ENCODE data around the gene SORBS1.
A peak's percentile ranks its signal among the peaks of the same experiment; 100 is the strongest.
"Not testable (repeated sequence)": the region's sequence is repeated elsewhere in the genome, so short reads cannot be mapped to it uniquely, and the experiment has no call there.

The SORBS1 gene

GRCh38 chr10:95377950-95378349 is 183.2 kb downstream of the SORBS1 start:
- DNase-seq, result no peak

GRCh38 chr10:95375418-95375817 is 185.8 kb downstream of the SORBS1 start:
- DNase-seq, result no peak

GRCh38 chr10:95374597-95375209 is 186.5 kb downstream of the SORBS1 start:
- peak; percentile 89 for DNase-seq

DNA sequence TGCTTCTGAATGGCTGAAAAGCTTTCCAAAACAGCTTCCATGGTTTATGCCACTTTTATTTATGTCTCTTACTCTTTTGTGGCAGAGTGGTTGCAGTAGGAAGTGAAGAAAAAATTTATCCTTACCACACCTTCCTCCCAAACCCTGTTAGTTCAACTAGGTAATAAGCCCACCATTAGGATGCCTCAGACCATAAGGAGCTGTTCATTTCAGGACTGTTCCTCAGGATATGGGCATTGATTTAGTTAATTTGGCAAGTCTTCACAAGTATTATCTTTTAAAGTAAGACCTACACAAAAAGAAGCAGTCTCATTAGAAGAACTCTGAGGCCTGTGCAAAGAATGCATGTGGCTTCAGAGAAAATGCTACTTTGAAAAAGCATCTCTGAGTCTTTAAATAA is 187.5 kb downstream of the SORBS1 start:
- no peak for DNase-seq

DNA sequence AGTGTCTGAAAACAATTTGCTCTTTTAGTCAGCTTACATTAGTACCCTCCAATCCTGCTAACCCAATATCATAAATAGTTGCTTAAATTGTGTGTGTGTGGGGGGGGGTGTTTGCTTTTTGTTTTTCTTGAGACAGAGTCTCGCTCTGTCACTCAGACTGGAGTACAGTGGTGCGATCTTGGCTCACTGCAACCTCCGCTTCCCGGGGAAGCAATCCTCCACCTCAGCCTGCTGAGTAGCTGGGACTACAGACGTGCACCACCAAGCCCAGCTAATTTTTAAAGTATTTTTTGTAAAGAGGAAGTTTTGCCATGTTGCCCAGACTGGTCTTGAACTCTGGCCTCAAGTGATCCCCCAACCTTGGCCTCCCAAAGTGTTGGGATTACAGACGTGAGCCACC is 196.8 kb downstream of the SORBS1 start:
- no peak for DNase-seq

GRCh38 chr10:95363303-95363912 is 197.8 kb downstream of the SORBS1 start:
- DNase-seq, result peak; percentile 78

- peak; percentile 56 for DNase-seq
Measured at GRCh38 chr10:95360122-95360714, 201.0 kb downstream of the SORBS1 start.

GRCh38 chr10:95359466-95359865 is 201.7 kb downstream of the SORBS1 start:
- no peak for DNase-seq

DNA sequence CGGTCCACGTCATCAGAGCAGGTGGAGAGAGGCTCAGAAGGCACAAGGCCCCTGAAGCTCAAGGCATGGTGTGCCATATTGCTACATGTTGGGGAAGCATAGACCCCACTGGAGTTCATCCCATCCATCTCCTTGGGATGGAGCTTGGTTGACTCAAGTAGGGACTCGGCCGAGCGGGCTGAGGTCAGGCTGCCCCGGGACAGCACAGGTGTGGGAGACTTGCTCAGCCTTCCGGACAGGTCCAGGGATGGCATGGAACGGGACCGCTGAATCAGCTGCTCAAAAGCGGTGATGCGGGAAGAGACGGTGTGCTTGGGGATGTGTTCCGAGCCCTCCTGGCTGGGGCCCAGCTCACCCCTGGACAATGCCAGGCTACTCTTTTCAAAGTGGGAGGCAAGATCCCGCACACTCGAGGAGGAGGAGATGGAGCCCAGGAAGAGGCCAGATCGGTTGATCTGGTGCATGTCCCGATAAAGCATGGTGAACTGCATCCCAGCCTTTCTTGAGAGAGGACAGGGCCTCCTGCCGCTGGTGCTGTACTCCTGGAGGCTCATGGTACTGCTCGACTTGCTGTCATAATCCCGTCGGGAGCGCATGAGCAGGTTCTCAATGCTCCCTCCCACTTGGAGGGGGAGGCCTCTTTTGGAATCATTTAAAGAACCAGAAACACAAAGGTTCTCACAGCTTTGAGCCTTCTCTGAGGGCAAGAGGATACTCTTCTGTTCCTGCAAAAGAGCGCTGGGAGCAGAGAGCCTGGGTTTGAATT is 204.8 kb downstream of the SORBS1 start:
- no peak for DNase-seq

GRCh38 chr10:95355301-95355700 is 205.9 kb downstream of the SORBS1 start:
- DNase-seq, result no peak

DNA sequence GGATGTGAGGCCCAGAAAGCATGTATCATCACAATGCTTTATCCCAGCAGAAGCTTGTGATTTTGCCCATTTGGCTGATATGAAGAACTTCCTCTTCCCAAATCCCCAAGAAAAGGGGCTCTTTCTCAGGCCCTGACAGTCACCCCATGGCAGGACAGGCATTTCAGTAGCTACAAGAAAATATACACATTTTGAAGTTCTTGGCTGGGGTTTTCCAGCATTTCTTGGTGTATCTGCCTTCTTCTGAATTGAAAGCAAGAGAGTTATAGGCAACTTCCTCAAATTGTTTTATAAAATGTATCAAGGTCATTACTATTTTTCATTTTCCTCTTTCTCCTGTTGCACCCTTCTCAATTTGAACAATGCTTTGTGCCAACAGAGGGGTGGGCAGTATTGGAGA is 207.1 kb downstream of the SORBS1 start:
- no peak for DNase-seq

- DNase-seq, result no peak
Measured at GRCh38 chr10:95353123-95353522, 208.0 kb downstream of the SORBS1 start.

- no peak for DNase-seq
Measured at GRCh38 chr10:95352684-95353083, 208.5 kb downstream of the SORBS1 start.

DNA sequence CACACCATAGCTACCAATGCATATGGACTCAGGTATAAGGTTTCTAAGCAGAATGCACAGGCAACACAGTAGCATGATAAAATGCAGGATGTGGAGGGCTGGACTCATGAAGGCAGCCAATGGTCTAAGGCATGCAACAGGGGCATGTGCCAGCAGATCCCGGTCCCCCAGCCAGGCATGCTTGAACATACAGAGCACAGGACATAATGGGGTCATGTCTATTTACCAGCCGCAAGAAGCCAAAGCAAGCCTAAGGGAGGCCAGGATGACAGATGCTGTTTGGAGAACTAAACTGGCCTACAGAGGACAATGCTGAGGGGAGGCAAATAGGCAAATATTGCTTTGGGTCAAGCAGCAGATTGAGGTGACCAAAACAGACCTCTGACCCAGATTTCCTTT is 210.3 kb downstream of the SORBS1 start:
- DNase-seq, result no peak

- DNase-seq, result no peak
Measured at GRCh38 chr10:95350219-95350829, 210.8 kb downstream of the SORBS1 start.

- DNase-seq, result not testable (repeated sequence)
Measured at GRCh38 chr10:95347402-95347766, 213.8 kb downstream of the SORBS1 start.

DNA sequence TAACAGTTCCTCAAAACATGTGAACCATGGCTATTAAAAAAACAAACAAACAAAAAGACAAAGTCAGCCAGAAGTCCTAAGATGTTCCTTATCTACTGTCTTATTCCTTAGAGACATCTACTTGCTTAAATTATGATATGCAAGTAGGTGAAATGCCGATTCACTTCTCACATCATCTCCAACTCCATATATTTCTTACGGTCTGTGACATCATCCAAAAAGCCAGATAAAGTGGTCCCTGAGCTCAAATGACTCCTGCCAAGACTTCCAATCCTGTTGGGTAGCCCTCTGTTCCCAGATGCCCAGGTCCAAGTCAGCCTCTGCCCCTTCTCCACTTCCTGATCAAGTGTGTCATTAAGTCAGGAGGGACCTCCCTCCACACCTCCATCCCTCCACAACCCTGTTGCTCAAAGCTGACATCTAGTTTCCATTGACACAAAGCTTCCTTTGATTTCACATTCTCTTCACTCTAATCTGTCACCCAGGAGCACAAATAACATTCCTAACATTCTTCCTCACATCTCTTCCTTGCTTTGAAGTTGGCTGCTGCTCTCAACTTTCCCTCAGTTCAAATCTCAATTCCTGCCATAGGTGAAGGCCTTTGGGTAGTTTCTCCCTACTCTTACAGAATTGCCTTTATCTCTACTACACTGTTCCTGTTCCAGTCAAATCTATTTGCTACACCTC is 214.3 kb downstream of the SORBS1 start:
- no peak for DNase-seq

DNA sequence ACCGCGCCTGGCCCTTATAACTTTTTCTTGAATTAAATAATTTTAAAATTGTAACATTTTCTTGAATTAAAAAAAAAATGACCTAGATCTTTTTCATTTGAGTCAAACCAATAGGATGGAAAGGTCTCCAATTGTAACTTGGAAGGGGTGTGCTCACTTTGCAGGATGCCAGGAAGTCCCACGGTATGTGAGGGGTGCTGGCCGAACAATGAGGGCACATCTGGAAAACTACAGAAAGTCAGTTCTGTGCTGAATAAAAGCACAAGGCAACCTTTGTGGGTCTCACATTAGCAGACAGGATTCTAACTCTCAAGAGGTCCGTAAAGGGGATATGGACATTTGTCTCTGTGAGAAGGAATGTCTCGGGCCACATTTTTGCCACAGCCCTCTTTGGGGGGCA is 217.6 kb downstream of the SORBS1 start:
- DNase-seq, result no peak

DNA sequence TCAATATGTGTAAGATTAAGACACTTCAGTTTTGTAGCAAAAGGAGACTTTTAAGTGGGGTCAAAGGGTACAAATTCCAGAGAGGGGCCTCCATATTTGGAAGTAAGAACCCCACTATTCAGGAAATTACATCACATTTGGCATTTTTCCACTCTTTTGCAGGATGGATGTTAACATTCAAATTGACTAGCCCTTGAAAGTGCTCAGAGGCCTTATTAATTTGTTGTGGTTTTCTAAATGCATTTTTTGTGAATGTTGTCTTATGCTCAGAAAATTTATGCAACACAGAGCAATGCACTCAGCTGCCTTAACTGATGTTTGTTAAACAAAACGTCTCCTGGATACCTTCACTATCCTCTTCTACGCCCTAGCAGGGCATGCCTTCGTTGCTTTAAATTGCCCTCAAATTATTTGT is 219.4 kb downstream of the SORBS1 start:
- DNase-seq, result no peak

DNA sequence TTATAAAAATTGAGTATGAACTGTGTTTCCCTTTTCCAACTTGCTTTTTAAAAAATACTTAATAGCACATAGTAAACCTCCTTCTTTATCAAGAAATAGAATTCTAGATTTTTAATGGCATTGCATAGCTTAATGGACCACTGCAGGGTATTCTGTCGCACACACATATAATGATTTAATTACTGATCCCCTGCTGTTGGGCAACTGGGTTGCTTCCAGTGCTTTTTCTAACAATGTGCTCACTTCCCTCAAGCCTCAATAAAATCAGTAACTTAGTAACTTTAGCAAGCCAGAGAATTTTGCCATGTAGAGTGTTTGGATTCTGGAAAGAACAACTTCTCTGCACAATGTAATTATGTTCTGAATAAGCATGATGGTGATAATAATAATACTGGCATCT is 221.3 kb downstream of the SORBS1 start:
- DNase-seq, result no peak

DNA sequence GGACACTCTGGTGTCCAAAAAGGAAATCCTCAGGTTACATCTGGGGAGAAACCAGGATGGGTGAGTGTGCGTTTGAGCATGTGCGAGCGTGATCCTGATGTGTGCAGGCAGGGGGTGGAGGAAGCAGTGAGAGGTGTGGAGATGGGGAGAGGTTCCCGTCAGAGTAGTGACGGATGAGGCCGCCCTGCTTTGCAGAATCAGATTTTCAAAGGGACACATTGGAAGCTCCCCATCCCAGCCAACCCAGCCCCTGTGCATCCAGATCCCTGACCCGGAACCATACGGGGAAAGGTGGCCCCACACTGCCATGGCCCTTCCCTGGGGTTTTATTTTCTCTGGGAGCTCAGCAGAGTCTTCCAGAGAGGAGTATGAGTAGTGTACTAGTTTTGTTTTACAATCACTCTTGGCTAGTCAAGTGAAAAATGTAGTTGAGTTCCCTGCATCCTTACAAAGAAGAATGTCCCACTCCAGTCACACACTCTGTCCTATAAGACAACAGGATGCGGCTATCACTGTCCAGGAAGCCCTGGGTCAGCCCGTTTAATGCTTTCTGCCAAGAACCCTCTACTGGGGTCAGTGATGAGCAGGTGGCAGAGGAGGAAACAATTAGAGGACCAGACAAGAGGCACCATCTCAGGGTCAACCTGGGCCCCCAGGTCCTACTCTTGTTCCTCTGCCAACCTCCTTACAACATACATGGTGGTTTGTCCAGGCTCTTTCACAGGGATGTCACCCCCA is 223.6 kb downstream of the SORBS1 start:
- DNase-seq, result no peak

DNA sequence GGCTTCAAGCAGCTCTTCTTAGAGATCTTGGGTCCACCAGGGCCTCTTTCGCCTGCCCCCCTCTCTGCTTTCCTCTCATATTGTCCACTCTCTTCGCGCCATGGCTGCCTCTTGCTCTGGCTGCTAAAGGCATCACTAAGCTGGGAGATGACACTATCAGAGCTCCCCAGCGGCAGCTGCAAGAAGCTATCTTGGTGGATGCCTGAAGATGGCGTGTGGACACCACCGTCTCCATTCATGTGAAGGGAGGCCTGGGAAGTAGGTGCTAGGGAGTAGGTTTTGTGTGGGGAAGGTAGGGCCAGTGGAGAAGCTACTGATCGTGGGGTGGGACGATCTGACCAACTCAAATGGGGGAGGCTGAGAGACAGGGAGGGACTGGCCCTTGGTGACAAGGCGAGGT is 224.5 kb downstream of the SORBS1 start:
- DNase-seq, result peak; percentile 8
